Nephron progenitor cell (in vitro differentiated cells): ENCODE measurements around the gene NUCKS1.

Experiments used
- DNase-seq: peaks from one replicate; pipeline ENCODE4 v3.0.0; 2021
- H3K27ac Mint-ChIP-seq: 2 replicates; pipeline ENCODE4 v1.8.0; 2021; ENCODE audit warnings: mild to moderate bottlenecking, moderate library complexity, mixed read lengths
- H3K27me3 Mint-ChIP-seq: 2 replicates; pipeline ENCODE4 v1.8.0; 2021; ENCODE audit warnings: mild to moderate bottlenecking, low read depth, mixed read lengths; ENCODE audit not compliant: poor library complexity
- H3K36me3 Mint-ChIP-seq: 2 replicates; pipeline ENCODE4 v1.8.0; 2021; ENCODE audit warnings: low read depth, mixed read lengths
- H3K4me1 Mint-ChIP-seq: 2 replicates; pipeline ENCODE4 v1.8.0; 2021; ENCODE audit warnings: mixed read lengths
- H3K4me3 Mint-ChIP-seq: 2 replicates; pipeline ENCODE4 v1.8.0; 2021; ENCODE audit warnings: mild to moderate bottlenecking, moderate library complexity, mixed read lengths
- H3K9me3 Mint-ChIP-seq: 2 replicates; pipeline ENCODE4 v1.8.0; 2021; ENCODE audit warnings: mild to moderate bottlenecking, moderate library complexity, mixed read lengths
- CTCF ChIP-seq: fragments of 200-600 bp; sonication (generic); IDR thresholded peaks from 2 replicates; pipeline ENCODE4 v1.5.0; 2021; ENCODE audit warnings: antibody characterized with exemption

NUCKS1 gene

DNA sequence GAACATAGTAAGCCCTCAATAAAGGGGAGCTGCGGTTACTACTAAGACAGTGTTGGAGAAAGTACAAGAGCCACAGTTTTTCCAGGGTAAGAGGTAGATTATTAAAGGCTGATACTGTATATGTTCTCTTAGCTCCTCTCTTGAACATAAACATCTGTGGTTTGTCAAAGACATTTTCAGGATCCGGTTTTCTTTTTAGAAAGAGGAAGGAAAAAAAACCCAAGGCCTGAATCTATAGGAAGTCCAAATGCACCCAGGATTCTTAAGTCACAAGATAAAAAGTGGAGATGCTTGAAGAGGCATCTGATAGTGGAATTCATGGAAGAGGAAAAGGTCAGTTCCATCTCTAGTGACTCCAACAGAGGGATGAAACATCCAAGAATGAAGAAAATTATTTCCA is 45.1 kb downstream of the NUCKS1 start:
- no peak overlapping the region for H3K27ac Mint-ChIP-seq
- H3K4me1 Mint-ChIP-seq = peaks cover 46% of the 10 kb centered on the region
- no peaks in the 10 kb centered on the region for H3K27me3 Mint-ChIP-seq
- DNase-seq = no peak
- no peak overlapping the region for H3K4me3 Mint-ChIP-seq
- TF ChIP-seq CTCF = no peak
- H3K9me3 Mint-ChIP-seq = no peaks in the 10 kb centered on the region
- peaks cover 20% of the 10 kb centered on the region for H3K36me3 Mint-ChIP-seq

- Mint-ChIP-seq H3K27ac (peak overlapping the region; percentile 44), H3K27me3 (no peaks in the 10 kb centered on the region), H3K36me3 (peaks cover 20% of the 10 kb centered on the region), H3K4me1 (peaks cover 56% of the 10 kb centered on the region), H3K9me3 (no peaks in the 10 kb centered on the region), H3K4me3 (peak overlapping the region; percentile 30)
- DNase-seq = no peak
- TF ChIP-seq CTCF = no peak
These were observed 46.9 kb downstream of the NUCKS1 start for GRCh38 chr1:205703072-205703471.

DNA sequence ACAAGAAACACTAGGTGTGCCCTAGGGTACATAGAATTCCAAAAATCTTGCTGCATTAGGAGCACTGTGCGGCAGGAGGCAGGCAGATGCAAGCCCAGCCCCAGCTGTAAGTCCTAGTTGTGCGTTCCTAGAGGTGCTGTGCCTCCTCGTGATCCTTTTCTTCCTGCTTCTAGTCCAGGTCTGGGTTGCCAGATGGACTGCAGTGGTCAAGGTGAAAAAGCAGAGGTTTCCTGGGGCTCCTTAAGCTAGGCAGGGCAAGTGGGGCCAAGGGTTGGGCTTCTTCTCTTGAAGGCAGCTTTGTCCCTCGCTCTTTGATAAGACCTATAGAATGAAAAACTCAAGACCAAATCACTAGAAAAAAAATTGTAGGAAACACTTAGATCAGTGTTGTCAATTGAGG is 48.1 kb downstream of the NUCKS1 start:
- peaks cover 68% of the 10 kb centered on the region for H3K4me1 Mint-ChIP-seq
- peaks cover 18% of the 10 kb centered on the region for H3K36me3 Mint-ChIP-seq
- no peak for DNase-seq
- no peak overlapping the region for H3K27ac Mint-ChIP-seq
- no peak overlapping the region for H3K4me3 Mint-ChIP-seq
- no peaks in the 10 kb centered on the region for H3K9me3 Mint-ChIP-seq
- peaks cover 3% of the 10 kb centered on the region for H3K27me3 Mint-ChIP-seq
- TF ChIP-seq CTCF = no peak

- no peak overlapping the region for H3K4me3 Mint-ChIP-seq
- no peak for DNase-seq
- peaks cover 13% of the 10 kb centered on the region for H3K36me3 Mint-ChIP-seq
- H3K27me3 Mint-ChIP-seq = peaks cover 4% of the 10 kb centered on the region
- H3K4me1 Mint-ChIP-seq = peaks cover 73% of the 10 kb centered on the region
- TF ChIP-seq CTCF = no peak
- H3K27ac Mint-ChIP-seq = no peak overlapping the region
- H3K9me3 Mint-ChIP-seq = no peaks in the 10 kb centered on the region
These were observed 48.6 kb downstream of the NUCKS1 start for GRCh38 chr1:205701420-205701819.

- H3K4me1 Mint-ChIP-seq = peaks cover 74% of the 10 kb centered on the region
- H3K9me3 Mint-ChIP-seq = no peaks in the 10 kb centered on the region
- peaks cover 13% of the 10 kb centered on the region for H3K36me3 Mint-ChIP-seq
- no peak for DNase-seq
- TF ChIP-seq CTCF = no peak
- no peak overlapping the region for H3K4me3 Mint-ChIP-seq
- peak overlapping the region; percentile 45 for H3K27ac Mint-ChIP-seq
- peaks cover 4% of the 10 kb centered on the region for H3K27me3 Mint-ChIP-seq
These were observed 49.0 kb downstream of the NUCKS1 start for GRCh38 chr1:205700865-205701401.

- no peaks in the 10 kb centered on the region for H3K9me3 Mint-ChIP-seq
- H3K27me3 Mint-ChIP-seq = peaks cover 6% of the 10 kb centered on the region
- H3K4me1 Mint-ChIP-seq = peaks cover 74% of the 10 kb centered on the region
- no peak overlapping the region for H3K27ac Mint-ChIP-seq
- H3K36me3 Mint-ChIP-seq = peaks cover 6% of the 10 kb centered on the region
- no peak overlapping the region for H3K4me3 Mint-ChIP-seq
- DNase-seq = no peak
- TF ChIP-seq CTCF = no peak
These were observed 50.6 kb downstream of the NUCKS1 start for GRCh38 chr1:205699416-205699815.
